HEK293T (cell line): ENCODE data around the gene TRIM10.
"Not testable (repeated sequence)": the region's sequence is repeated elsewhere in the genome, so short reads cannot be mapped to it uniquely, and the experiment has no call there.

Experiments used
- CTCF ChIA-PET: fragments of 350-600 bp; formaldehyde crosslinking; extraction: SDS; loops from one replicate; lab custom pipeline; 2021; ENCODE audit warnings: antibody characterized with exemption, inconsistent platforms; lab: Yijun Ruan, JAX
- POLR2A ChIA-PET: fragments of 350-600 bp; formaldehyde crosslinking; extraction: SDS; loops from one replicate; lab custom pipeline; 2020; ENCODE audit warnings: antibody characterized with exemption, inconsistent platforms; lab: Yijun Ruan, JAX
- DNase-seq: peaks from one replicate; pipeline ENCODE4 v3.0.0; 2012; ENCODE audit warnings: mixed read lengths; ENCODE audit errors: extremely low spot score
- ARNT ChIP-seq: fragments of 450-650 bp; IDR thresholded peaks from 2 replicates; pipeline ENCODE4 v1.6.1; 2017; ENCODE audit warnings: mild to moderate bottlenecking
- BHLHE40 ChIP-seq: fragments of 450-650 bp; IDR thresholded peaks from 2 replicates; pipeline ENCODE4 v1.6.1; 2016; ENCODE audit warnings: mild to moderate bottlenecking, moderate library complexity, borderline replicate concordance
- CTBP1 ChIP-seq: fragments of 450-650 bp; IDR thresholded peaks from 2 replicates; pipeline ENCODE4 v1.6.1; 2016; ENCODE audit warnings: borderline replicate concordance
- ELF4 ChIP-seq: fragments of 450-650 bp; IDR thresholded peaks from 2 replicates; pipeline ENCODE4 v1.6.1; 2017; ENCODE audit warnings: antibody characterized with exemption
- FOXA1 ChIP-seq: fragments of 450-650 bp; IDR thresholded peaks from 2 replicates; pipeline ENCODE4 v1.6.1; 2016; ENCODE audit warnings: mild to moderate bottlenecking
- FOXK2 ChIP-seq: fragments of 450-650 bp; IDR thresholded peaks from 2 replicates; pipeline ENCODE4 v1.6.1; 2016; ENCODE audit warnings: mild to moderate bottlenecking
- FOXM1 ChIP-seq: fragments of 450-650 bp; IDR thresholded peaks from 2 replicates; pipeline ENCODE4 v1.6.1; 2017; ENCODE audit warnings: mild to moderate bottlenecking, borderline replicate concordance
- HDGF ChIP-seq: fragments of 450-650 bp; IDR thresholded peaks from 2 replicates; pipeline ENCODE4 v1.6.1; 2017; ENCODE audit warnings: antibody characterized with exemption, borderline replicate concordance
- L3MBTL2 ChIP-seq: fragments of 450-650 bp; conservative IDR thresholded peaks from 2 replicates; pipeline ENCODE4 v1.6.1; 2016; ENCODE audit warnings: mild to moderate bottlenecking
- LEF1 ChIP-seq: fragments of 450-650 bp; IDR thresholded peaks from 2 replicates; pipeline ENCODE4 v1.6.1; 2017; ENCODE audit warnings: mild to moderate bottlenecking, borderline replicate concordance
- NFRKB ChIP-seq: fragments of 450-650 bp; IDR thresholded peaks from 2 replicates; pipeline ENCODE4 v1.6.1; 2016; ENCODE audit warnings: mild to moderate bottlenecking, moderate library complexity
- PKNOX1 ChIP-seq: fragments of 450-650 bp; IDR thresholded peaks from 2 replicates; pipeline ENCODE4 v1.6.1; 2016
- SP1 ChIP-seq: fragments of 450-650 bp; IDR thresholded peaks from 2 replicates; pipeline ENCODE4 v1.6.1; 2017
- SUZ12 ChIP-seq: fragments of 450-650 bp; IDR thresholded peaks from 2 replicates; pipeline ENCODE4 v1.6.1; 2016; ENCODE audit warnings: mild to moderate bottlenecking
- TARDBP ChIP-seq: fragments of 450-650 bp; IDR thresholded peaks from 2 replicates; pipeline ENCODE4 v1.6.1; 2016
- ZNF384 ChIP-seq: fragments of 450-650 bp; IDR thresholded peaks from 2 replicates; pipeline ENCODE4 v1.6.1; 2016

Gene TRIM10

GRCh38 chr6:30142665-30143064 is 18.3 kb downstream of the TRIM10 start:
- no peak for DNase-seq
- TF ChIP-seq ELF4, result no peak
- TF ChIP-seq SP1, result no peak
- no peak for TF ChIP-seq CTBP1
- no peak for TF ChIP-seq FOXK2
- TF ChIP-seq SUZ12, result no peak
- POLR2A ChIA-PET, result interaction anchor here (1.4 kb wide), 1 partner anchor 82 kb away, joined by 3 read pairs; the partner anchor contains the start of gene POLR1H
- CTCF ChIA-PET, result interaction anchor here (1.7 kb wide), 1 partner anchor 11 kb away, joined by 5 read pairs; no protein-coding TSS in a partner anchor

GRCh38 chr6:30140240-30140639 is 20.8 kb downstream of the TRIM10 start:
- POLR2A ChIA-PET, DNase-seq: not testable (repeated sequence)
- CTCF ChIA-PET, result interaction anchor here (1.4 kb wide), 1 partner anchor 9 kb away, joined by 6 read pairs; no protein-coding TSS in a partner anchor

- POLR2A ChIA-PET, result no interaction called here
- no peak for DNase-seq
- CTCF ChIA-PET, result no interaction called here
- TF ChIP-seq L3MBTL2 (no peak), FOXA1 (no peak), SUZ12 (no peak), ARNT (no peak), LEF1 (no peak), ZNF384 (no peak), ELF4 (no peak), BHLHE40 (no peak), FOXM1 (no peak), HDGF (no peak), SP1 (no peak), CTBP1 (no peak), FOXK2 (no peak), PKNOX1 (no peak)
These were observed 24.3 kb downstream of the TRIM10 start for GRCh38 chr6:30136570-30137286.

GRCh38 chr6:30135757-30136156 is 25.3 kb downstream of the TRIM10 start, which contains the start of gene TRIM40:
Gene TRIM40, plus strand, starts transcription at chr6:30136140. Its CDS starts 897 bp downstream, at chr6:30137037.
- POLR2A ChIA-PET, result no interaction called here
- no peak for DNase-seq
- CTCF ChIA-PET, result no interaction called here
- TF ChIP-seq SUZ12, result no peak
- TF ChIP-seq FOXA1, result no peak
- TF ChIP-seq ELF4, result no peak
- TF ChIP-seq CTBP1, result no peak
- no peak for TF ChIP-seq LEF1
- no peak for TF ChIP-seq SP1
- no peak for TF ChIP-seq TARDBP
- no peak for TF ChIP-seq BHLHE40
- no peak for TF ChIP-seq FOXK2
- TF ChIP-seq PKNOX1, result no peak
- no peak for TF ChIP-seq NFRKB
- no peak for TF ChIP-seq L3MBTL2
- TF ChIP-seq ARNT, result no peak
- TF ChIP-seq HDGF, result no peak
- TF ChIP-seq FOXM1, result no peak
- no peak for TF ChIP-seq ZNF384

- CTCF ChIA-PET, result no interaction called here
- POLR2A ChIA-PET, result no interaction called here
- TF ChIP-seq NFRKB (no peak), LEF1 (no peak), PKNOX1 (no peak), L3MBTL2 (no peak), FOXM1 (no peak), FOXK2 (no peak)
- no peak for DNase-seq
These were observed 25.9 kb downstream of the TRIM10 start for GRCh38 chr6:30135147-30135546.

GRCh38 chr6:30131947-30132497 is 29.0 kb downstream of the TRIM10 start:
- ChIA-PET CTCF (interaction anchor here (0.8 to 5.5 kb wide), 12 partner anchors 9 to 71 kb away, joined by 3 to 66 read pairs (median 6); partner anchors contain the start of genes POLR1H and TRIM31), POLR2A (interaction anchor here (1.3 to 3.0 kb wide), 3 partner anchors 28 to 81 kb away, joined by 3 to 22 read pairs (median 14); partner anchors contain the start of gene TRIM26)
- no peak for DNase-seq
- no peak for TF ChIP-seq SP1
- TF ChIP-seq TARDBP, result no peak
- no peak for TF ChIP-seq FOXK2
- TF ChIP-seq CTBP1, result no peak
- TF ChIP-seq ZNF384, result no peak
- TF ChIP-seq HDGF, result no peak
- no peak for TF ChIP-seq SUZ12
- TF ChIP-seq ELF4, result no peak
- no peak for TF ChIP-seq L3MBTL2
- no peak for TF ChIP-seq PKNOX1
- no peak for TF ChIP-seq FOXM1
- TF ChIP-seq NFRKB, result no peak
- no peak for TF ChIP-seq LEF1
- no peak for TF ChIP-seq ARNT
- TF ChIP-seq BHLHE40, result no peak
- no peak for TF ChIP-seq FOXA1
